Measurements from ENCODE around the gene PLEKHO2.
"Not testable (repeated sequence)": the region's sequence is repeated elsewhere in the genome, so short reads cannot be mapped to it uniquely, and the experiment has no call there.

PLEKHO2 gene

GRCh38 chr15:64841344-64842095, at the start of gene PLEKHO2:
Gene PLEKHO2 (plus strand): TSS chr15:64841915. CDS start chr15:64842017, 102 bp downstream.
- DNase-seq (ENCODE audit: low read depth in 2 of 2): peak; percentile 61 to 79

- no peak for DNase-seq (ENCODE audit: low read depth in 2 of 2)
Measured at GRCh38 chr15:64792282-64792681, 49.4 kb upstream of the PLEKHO2 start.

- not testable (repeated sequence) for DNase-seq (ENCODE audit: low read depth in 2 of 2)
Measured at GRCh38 chr15:64795299-64795698, 46.4 kb upstream of the PLEKHO2 start.

- not testable (repeated sequence) for DNase-seq (ENCODE audit: low read depth in 2 of 2)
Measured at GRCh38 chr15:64795921-64796320, 45.8 kb upstream of the PLEKHO2 start.

- not testable (repeated sequence) for DNase-seq (ENCODE audit: low read depth in 2 of 2)
Measured at GRCh38 chr15:64798905-64799304, 42.8 kb upstream of the PLEKHO2 start.

GRCh38 chr15:64800476-64800875, 41.2 kb upstream of the PLEKHO2 start:
- no peak for DNase-seq (ENCODE audit: low read depth in 2 of 2)

- no peak for DNase-seq (ENCODE audit: low read depth in 2 of 2)
Measured at GRCh38 chr15:64803526-64803925, 38.2 kb upstream of the PLEKHO2 start.

- DNase-seq (ENCODE audit: low read depth in 2 of 2): no peak
Measured at GRCh38 chr15:64804619-64805018, 37.1 kb upstream of the PLEKHO2 start.

GRCh38 chr15:64806509-64806908, 35.2 kb upstream of the PLEKHO2 start:
- DNase-seq (ENCODE audit: low read depth in 2 of 2): no peak

GRCh38 chr15:64807051-64807749, 34.5 kb upstream of the PLEKHO2 start:
- DNase-seq (ENCODE audit: low read depth in 2 of 2): no peak

GRCh38 chr15:64807751-64808222, 33.9 kb upstream of the PLEKHO2 start:
- DNase-seq (ENCODE audit: low read depth in 2 of 2): no peak

GRCh38 chr15:64808785-64809453, 32.8 kb upstream of the PLEKHO2 start:
- DNase-seq (ENCODE audit: low read depth in 2 of 2): no peak

- peak; percentile 27 to 52 for DNase-seq (ENCODE audit: low read depth in 2 of 2)
Measured at GRCh38 chr15:64809649-64810496, 31.8 kb upstream of the PLEKHO2 start.

GRCh38 chr15:64810497-64811326, 31.0 kb upstream of the PLEKHO2 start:
- DNase-seq (ENCODE audit: low read depth in 2 of 2): no peak

- DNase-seq (ENCODE audit: low read depth in 2 of 2): no peak
Measured at GRCh38 chr15:64813075-64813474, 28.6 kb upstream of the PLEKHO2 start.

GRCh38 chr15:64814283-64814682, 27.4 kb upstream of the PLEKHO2 start:
- not testable (repeated sequence) for DNase-seq (ENCODE audit: low read depth in 2 of 2)

- not testable (repeated sequence) for DNase-seq (ENCODE audit: low read depth in 2 of 2)
Measured at GRCh38 chr15:64814965-64815364, 26.8 kb upstream of the PLEKHO2 start.

- no peak for DNase-seq (ENCODE audit: low read depth in 2 of 2)
Measured at GRCh38 chr15:64816452-64816851, 25.3 kb upstream of the PLEKHO2 start.

- DNase-seq (ENCODE audit: low read depth in 2 of 2): no peak
Measured at GRCh38 chr15:64824929-64825430, 16.7 kb upstream of the PLEKHO2 start.
